Suprapubic skin (tissue), 4 donors: ENCODE data around the gene SATL1. TPM values are rescaled to one million over a fixed set of nuclear protein-coding genes. Genes with fewer than 3 reads are reported as not detected.
A peak's percentile ranks its signal among the peaks of the same experiment; 100 is the strongest.

ENCODE experiments used
- DNase-seq, 2 donors: peaks; one replicate each; pipeline ENCODE4 v3.0.0-alpha.2; 2019; ENCODE audit warnings: low spot score in 2 of 2
- H3K27ac ChIP-seq: fragments of 200-600 bp; sonication (generic); one replicate; pipeline ENCODE4 v1.5.1; 2019
- H3K27me3 ChIP-seq: fragments of 200-600 bp; sonication (generic); one replicate; pipeline ENCODE4 v1.5.1; 2019
- H3K36me3 ChIP-seq: fragments of 200-600 bp; sonication (generic); one replicate; pipeline ENCODE4 v1.5.1; 2019
- H3K4me1 ChIP-seq: fragments of 200-600 bp; sonication (generic); one replicate; pipeline ENCODE4 v1.5.1; 2019
- H3K4me3 ChIP-seq: fragments of 200-600 bp; sonication (generic); one replicate; pipeline ENCODE4 v1.5.1; 2019; ENCODE audit warnings: mild to moderate bottlenecking
- H3K9me3 ChIP-seq: fragments of 200-600 bp; sonication (generic); one replicate; pipeline ENCODE4 v1.5.1; 2019
- EP300 ChIP-seq: sonication (generic); formaldehyde crosslinking; IDR thresholded peaks from one replicate; pipeline ENCODE4 v1.6.1; 2017; ENCODE audit warnings: antibody characterized with exemption
- POLR2A ChIP-seq, 2 donors: fragments of 450-650 bp; IDR thresholded peaks; one replicate each; pipeline ENCODE4 v1.6.1; 2017; ENCODE audit warnings: antibody characterized with exemption in 2 of 2, mild to moderate bottlenecking in 2 of 2, moderate library complexity in 2 of 2
- POLR2AphosphoS5 ChIP-seq, 3 donors: sonication (generic); formaldehyde crosslinking; IDR thresholded peaks; one replicate each; pipeline ENCODE4 v1.6.1; 2017; ENCODE audit warnings: antibody characterized with exemption in 3 of 3
- WGBS: methylation state at CpG from one replicate; pipeline ENCODE4 v1.1.5; 2018; 5-methylcytosine and 5-hydroxymethylcytosine counted together
- total RNA-seq, 4 donors: library from RNA; depleted of rRNA; stranded (reverse); fragments of >200 nt; gene quantifications; one replicate each; pipeline ENCODE4 v1.1.0, GENCODE V29; 2016
- TF ChIP-seq, protein P1 (sequence below), 2 donors: fragments of 200-600 bp in 1 of 2; fragments of 450-650 bp in 1 of 2; sonication (generic) in 1 of 2; IDR thresholded peaks; one replicate each; pipeline ENCODE4 v1.5.1; 2016 to 2019; ENCODE audit warnings: antibody characterized with exemption in 2 of 2, mild to moderate bottlenecking in 1 of 2, moderate library complexity in 1 of 2

Gene SATL1
- total RNA-seq, 4 donors from 2014 or later, result 0.16 to 0.45 TPM; not detected in 2

DNA sequence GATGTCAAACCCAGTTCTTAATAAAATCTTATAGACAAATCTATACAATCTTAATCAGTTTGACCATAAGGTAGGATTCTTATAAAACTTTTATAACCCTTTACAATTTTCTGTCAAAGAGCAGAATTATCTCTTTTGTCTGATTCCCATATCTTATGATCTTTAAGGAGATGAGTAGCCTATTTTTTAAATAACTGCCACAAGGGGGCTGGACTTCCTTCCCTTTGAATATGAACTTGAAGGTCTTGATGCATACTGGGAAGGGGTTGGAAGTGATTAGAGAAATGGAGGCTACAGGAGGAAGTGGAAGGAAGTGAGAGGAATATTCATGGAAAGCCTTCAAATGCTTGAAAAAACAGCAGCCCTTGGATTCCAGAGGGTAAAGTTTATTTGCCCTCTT is 128.8 kb downstream of the SATL1 start:
- Histone ChIP-seq H3K36me3 (no peaks in the 10 kb centered on the region), H3K9me3 (no peaks in the 10 kb centered on the region), H3K27ac (no peak overlapping the region), H3K4me1 (no peaks in the 10 kb centered on the region), H3K27me3 (no peaks in the 10 kb centered on the region), H3K4me3 (no peak overlapping the region)
- no peak for DNase-seq
- TF ChIP-seq, protein P1, sequence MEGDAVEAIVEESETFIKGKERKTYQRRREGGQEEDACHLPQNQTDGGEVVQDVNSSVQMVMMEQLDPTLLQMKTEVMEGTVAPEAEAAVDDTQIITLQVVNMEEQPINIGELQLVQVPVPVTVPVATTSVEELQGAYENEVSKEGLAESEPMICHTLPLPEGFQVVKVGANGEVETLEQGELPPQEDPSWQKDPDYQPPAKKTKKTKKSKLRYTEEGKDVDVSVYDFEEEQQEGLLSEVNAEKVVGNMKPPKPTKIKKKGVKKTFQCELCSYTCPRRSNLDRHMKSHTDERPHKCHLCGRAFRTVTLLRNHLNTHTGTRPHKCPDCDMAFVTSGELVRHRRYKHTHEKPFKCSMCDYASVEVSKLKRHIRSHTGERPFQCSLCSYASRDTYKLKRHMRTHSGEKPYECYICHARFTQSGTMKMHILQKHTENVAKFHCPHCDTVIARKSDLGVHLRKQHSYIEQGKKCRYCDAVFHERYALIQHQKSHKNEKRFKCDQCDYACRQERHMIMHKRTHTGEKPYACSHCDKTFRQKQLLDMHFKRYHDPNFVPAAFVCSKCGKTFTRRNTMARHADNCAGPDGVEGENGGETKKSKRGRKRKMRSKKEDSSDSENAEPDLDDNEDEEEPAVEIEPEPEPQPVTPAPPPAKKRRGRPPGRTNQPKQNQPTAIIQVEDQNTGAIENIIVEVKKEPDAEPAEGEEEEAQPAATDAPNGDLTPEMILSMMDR (IDR thresholded peaks at IDR 0.05), result no peak
- TF ChIP-seq POLR2AphosphoS5 (IDR thresholded peaks at IDR 0.05) (no peak), EP300 (no peak), POLR2A (IDR thresholded peaks at IDR 0.05) (no peak)

DNA sequence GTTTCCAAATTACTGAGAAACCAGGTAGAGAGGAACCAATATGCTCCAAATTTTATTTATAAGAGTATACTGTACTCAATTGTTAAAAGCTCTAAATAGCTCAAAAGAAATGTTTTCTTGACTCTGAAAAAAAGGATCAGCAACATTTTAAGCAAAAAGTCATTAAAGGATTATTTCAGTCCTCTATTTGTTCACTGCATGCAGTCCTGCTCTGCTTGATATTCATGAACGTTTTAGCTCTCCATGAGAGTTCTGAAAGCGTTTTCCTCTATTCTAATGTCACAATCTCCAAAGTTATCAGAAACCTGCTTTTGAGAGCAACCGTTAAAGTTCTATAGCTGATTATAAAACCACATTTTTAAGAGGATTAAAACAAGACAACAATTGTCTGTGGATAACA is 129.4 kb downstream of the SATL1 start:
- 71% methylated on average over 3 of the region's 3 CpGs for WGBS
- Histone ChIP-seq H3K27ac (no peak overlapping the region), H3K9me3 (no peaks in the 10 kb centered on the region), H3K36me3 (no peaks in the 10 kb centered on the region), H3K4me1 (no peaks in the 10 kb centered on the region), H3K27me3 (no peaks in the 10 kb centered on the region), H3K4me3 (no peak overlapping the region)
- TF ChIP-seq POLR2A (IDR thresholded peaks at IDR 0.05), result no peak
- no peak for TF ChIP-seq EP300
- TF ChIP-seq, protein P1 (IDR thresholded peaks at IDR 0.05), result no peak
- no peak for TF ChIP-seq POLR2AphosphoS5 (IDR thresholded peaks at IDR 0.05)
- DNase-seq, result no peak

DNA sequence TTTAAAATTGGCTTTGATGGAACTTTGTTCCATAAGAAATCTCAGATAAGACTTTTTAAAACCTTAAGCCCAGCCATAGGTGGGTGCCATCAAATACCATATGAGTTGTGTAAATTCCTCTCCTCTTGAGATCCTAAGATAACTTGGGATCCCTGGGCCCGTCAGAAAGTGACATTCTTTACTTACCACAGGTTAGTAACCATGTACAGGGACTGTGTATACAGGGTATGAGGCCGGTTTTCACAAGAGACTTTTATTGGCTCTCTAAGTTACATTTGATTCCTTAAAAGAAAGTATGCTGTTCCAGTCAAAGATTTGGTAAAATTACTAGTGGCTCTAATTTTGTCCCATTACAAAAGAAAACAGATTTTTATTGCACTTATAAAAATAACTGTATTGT is 129.8 kb downstream of the SATL1 start:
- no peaks in the 10 kb centered on the region for H3K36me3 ChIP-seq
- H3K27ac ChIP-seq, result no peak overlapping the region
- no peaks in the 10 kb centered on the region for H3K27me3 ChIP-seq
- no peaks in the 10 kb centered on the region for H3K4me1 ChIP-seq
- TF ChIP-seq POLR2AphosphoS5 (IDR thresholded peaks at IDR 0.05), result no peak
- TF ChIP-seq, protein P1 (IDR thresholded peaks at IDR 0.05), result no peak
- WGBS, result 63% methylated on average over 2 of the region's 2 CpGs
- H3K9me3 ChIP-seq, result no peaks in the 10 kb centered on the region
- no peak for DNase-seq
- H3K4me3 ChIP-seq, result no peak overlapping the region

DNA sequence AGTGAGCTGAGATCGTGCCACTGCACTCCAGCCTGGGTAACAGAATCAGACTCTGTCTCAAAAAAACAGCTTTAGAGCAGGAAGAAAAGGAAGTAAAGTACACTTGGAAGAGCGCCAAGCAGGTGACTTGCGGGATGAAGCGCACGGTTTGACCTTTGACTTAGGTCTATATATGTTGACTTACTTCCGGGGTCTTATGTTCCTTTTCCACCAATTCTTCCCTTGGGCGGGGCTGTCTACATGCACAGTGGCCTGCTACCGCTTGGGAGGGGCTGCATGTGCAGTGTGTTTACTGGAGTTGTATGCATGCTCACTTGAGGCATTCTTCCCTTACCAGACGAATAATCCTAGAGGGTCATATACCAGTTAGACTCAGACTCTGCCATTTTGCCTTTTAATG is 131.3 kb downstream of the SATL1 start:
- TF ChIP-seq EP300, result no peak
- TF ChIP-seq, protein P1 (IDR thresholded peaks at IDR 0.05), result no peak
- no peak for TF ChIP-seq POLR2AphosphoS5 (IDR thresholded peaks at IDR 0.05)
- no peak for TF ChIP-seq POLR2A (IDR thresholded peaks at IDR 0.05)
- no peak overlapping the region for H3K4me3 ChIP-seq
- DNase-seq, result no peak
- H3K4me1 ChIP-seq, result no peaks in the 10 kb centered on the region
- H3K9me3 ChIP-seq, result no peaks in the 10 kb centered on the region
- no peaks in the 10 kb centered on the region for H3K27me3 ChIP-seq
- WGBS, result 64% methylated on average over 9 of the region's 9 CpGs
- H3K36me3 ChIP-seq, result no peaks in the 10 kb centered on the region
- no peak overlapping the region for H3K27ac ChIP-seq

DNA sequence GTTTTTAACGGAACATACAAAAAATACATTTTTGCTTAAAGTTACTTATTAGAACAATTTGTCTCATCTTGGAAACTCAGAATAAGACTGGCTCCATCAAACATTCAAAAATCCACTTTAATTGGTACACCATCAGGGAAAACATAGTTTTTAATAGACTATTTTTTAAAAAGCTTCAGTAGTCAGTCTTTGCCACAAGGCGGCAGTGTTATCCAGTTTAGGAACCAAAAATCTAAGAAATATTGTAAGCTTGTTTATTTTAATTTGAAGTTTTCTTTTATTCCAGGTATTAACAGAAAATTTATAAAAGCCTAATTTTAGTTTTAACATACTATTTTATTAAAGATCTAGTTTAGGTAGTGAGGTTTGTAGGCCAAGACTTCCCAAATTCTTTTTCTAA is 132.2 kb downstream of the SATL1 start:
- WGBS, result 29% methylated on average over 2 of the region's 2 CpGs

More for the DNA sequence above, 132.2 kb downstream of the SATL1 start:
- Histone ChIP-seq H3K36me3 (no peaks in the 10 kb centered on the region), H3K27ac (no peak overlapping the region), H3K27me3 (no peaks in the 10 kb centered on the region), H3K9me3 (no peaks in the 10 kb centered on the region), H3K4me1 (no peaks in the 10 kb centered on the region), H3K4me3 (no peak overlapping the region)
- TF ChIP-seq, protein P1 (IDR thresholded peaks at IDR 0.05), result peak in 1 of 2 donors; percentile 33
- TF ChIP-seq POLR2A (IDR thresholded peaks at IDR 0.05), result no peak
- no peak for DNase-seq
